ENCODE results near the gene AFMID. TPM values are rescaled to one million over a fixed set of nuclear protein-coding genes. Genes with fewer than 3 reads are reported as not detected.

AFMID gene
- total and polyA plus RNA-seq, 2 of the 13 experiments (the other 11 are each of a cell fraction or from before 2014, with no cell fraction given): 249 to 270 TPM

- no peak for TF ChIP-seq ZBTB40 (IDR thresholded peaks at IDR 0.05)
- TF ChIP-seq ZBTB40 (CRISPR knock-in tag; IDR thresholded peaks at IDR 0.05): no peak
- TF ChIP-seq, protein P1, sequence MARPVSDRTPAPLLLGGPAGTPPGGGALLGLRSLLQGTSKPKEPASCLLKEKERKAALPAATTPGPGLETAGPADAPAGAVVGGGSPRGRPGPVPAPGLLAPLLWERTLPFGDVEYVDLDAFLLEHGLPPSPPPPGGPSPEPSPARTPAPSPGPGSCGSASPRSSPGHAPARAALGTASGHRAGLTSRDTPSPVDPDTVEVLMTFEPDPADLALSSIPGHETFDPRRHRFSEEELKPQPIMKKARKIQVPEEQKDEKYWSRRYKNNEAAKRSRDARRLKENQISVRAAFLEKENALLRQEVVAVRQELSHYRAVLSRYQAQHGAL (CRISPR knock-in tag; IDR thresholded peaks at IDR 0.05; ENCODE audit: not compliant biosample characterization): peak; percentile 79
- TF ChIP-seq POLR2A (IDR thresholded peaks at IDR 0.05; ENCODE audit: insufficient read depth in 1 of 2, low read depth in 2 of 2, low read length in 2 of 2): peak; percentile 65 to 92
- TF ChIP-seq THAP7 (CRISPR knock-in tag; IDR thresholded peaks at IDR 0.05): peak; percentile 87; the same call in 1 of the 2 replicates
- TF ChIP-seq, protein P2, sequence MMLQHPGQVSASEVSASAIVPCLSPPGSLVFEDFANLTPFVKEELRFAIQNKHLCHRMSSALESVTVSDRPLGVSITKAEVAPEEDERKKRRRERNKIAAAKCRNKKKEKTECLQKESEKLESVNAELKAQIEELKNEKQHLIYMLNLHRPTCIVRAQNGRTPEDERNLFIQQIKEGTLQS (CRISPR knock-in tag; IDR thresholded peaks at IDR 0.05): peak; percentile 30; the same call in 1 of the 2 replicates
- TF ChIP-seq, protein P3, sequence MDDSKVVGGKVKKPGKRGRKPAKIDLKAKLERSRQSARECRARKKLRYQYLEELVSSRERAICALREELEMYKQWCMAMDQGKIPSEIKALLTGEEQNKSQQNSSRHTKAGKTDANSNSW (CRISPR knock-in tag; IDR thresholded peaks at IDR 0.05; ENCODE audit: borderline replicate concordance): peak; percentile 38; the same call in 1 of the 2 replicates
- TF ChIP-seq LCORL (IDR thresholded peaks at IDR 0.05): no peak
- TF ChIP-seq LCORL (CRISPR knock-in tag; IDR thresholded peaks at IDR 0.05): peak; percentile 48; the same call in 1 of the 2 replicates
- TF ChIP-seq ESRRA (CRISPR knock-in tag; IDR thresholded peaks at IDR 0.05; ENCODE audit: low read depth): peak; percentile 22; the same call in 1 of the 2 replicates
- TF ChIP-seq FUBP1 (CRISPR knock-in tag; IDR thresholded peaks at IDR 0.05; ENCODE audit: borderline replicate concordance): 0 out of 2 replicates have a peak, but pooled peaks have one; percentile 33
- TF ChIP-seq MIXL1 (CRISPR knock-in tag; IDR thresholded peaks at IDR 0.05): peak; percentile 22; the same call in 1 of the 2 replicates
- peak; percentile 43; the same call in 1 of the 2 replicates for TF ChIP-seq NFKB2 (CRISPR knock-in tag; IDR thresholded peaks at IDR 0.05; ENCODE audit: borderline replicate concordance)
- TF ChIP-seq ZNF543 (CRISPR knock-in tag; IDR thresholded peaks at IDR 0.05): peak; percentile 21; the same call in 1 of the 2 replicates
Measured at GRCh38 chr17:78168242-78168902, 18.8 kb upstream of the AFMID start, which contains the start of gene SYNGR2 (continued).

Data from HepG2 (cell line).